HG02840 (cell line): ENCODE results near the gene TSR3.

Source experiments
- ATAC-seq: cut with Tn5 transposase; IDR thresholded peaks from one replicate; pipeline ENCODE4 v1.9.1; 2021; ENCODE audit warnings: mild to moderate bottlenecking, moderate library complexity, moderate number of reproducible peaks; ENCODE audit not compliant: unreplicated experiment, low FRiP score

TSR3 gene

DNA sequence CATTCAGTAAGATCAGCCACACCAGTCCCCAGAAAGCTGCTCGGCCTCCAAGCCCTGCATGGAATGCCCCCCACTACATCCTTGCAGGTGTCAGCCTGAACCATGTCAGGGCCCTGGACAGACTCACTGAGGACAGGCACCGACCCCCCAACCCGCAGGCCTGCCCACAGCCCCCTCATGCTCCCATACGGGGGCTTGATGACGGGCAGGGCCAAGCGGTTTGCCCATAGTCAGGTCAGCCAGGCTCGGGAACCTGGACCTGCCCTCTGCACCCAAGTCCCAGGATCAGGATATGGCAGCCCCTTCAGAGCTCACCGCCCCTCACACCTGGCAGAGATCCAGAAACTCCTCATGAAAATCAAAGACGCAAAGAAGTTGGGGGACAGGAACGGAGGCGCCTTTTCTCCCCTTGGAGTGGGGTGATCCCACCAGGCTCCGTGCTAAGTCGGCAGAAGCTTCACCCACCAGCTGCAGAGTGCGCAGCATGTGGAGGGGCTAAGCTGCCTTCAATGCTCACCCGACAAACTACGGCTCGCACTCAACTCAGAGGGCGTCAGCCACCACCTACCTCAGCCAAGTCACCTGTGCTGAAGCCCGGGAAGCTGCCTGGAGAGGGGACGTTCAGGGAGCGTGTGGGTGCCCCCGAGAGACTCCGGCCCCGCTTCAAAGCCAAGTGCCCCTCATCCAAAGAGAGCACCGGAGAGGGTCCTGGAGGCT, 26.6 kb upstream of the TSR3 start:
- ATAC-seq, result no peak

DNA sequence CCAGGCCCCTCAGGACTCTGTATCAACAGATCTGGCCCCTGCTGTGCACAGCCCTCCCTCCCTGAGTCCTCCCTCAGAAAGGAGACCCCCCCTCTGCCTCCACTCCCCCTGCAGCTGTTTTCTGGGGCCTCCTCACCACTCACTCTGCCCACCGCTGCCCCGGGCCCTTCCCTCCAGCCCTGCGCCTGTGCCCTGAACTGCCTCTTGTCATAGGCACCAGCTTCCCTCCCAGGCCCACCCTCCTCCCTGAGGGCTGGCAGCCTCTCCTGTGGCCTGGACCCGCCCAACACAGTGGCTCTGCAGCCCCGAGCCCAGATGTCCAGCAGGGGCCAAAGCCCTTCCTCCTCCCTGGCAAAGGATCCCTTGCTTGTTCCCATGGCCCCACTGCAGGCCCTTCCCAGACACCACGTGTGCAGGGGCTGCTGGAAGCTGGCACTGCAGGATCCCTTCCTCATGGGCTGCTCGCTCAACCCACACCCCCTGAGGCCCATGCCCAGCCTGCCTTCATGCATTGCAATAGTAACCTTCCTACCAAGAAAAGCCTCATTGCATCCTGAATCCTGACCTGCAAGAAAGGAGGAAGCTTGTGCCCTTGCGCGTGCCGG, 25.8 kb upstream of the TSR3 start:
- ATAC-seq, result no peak

DNA sequence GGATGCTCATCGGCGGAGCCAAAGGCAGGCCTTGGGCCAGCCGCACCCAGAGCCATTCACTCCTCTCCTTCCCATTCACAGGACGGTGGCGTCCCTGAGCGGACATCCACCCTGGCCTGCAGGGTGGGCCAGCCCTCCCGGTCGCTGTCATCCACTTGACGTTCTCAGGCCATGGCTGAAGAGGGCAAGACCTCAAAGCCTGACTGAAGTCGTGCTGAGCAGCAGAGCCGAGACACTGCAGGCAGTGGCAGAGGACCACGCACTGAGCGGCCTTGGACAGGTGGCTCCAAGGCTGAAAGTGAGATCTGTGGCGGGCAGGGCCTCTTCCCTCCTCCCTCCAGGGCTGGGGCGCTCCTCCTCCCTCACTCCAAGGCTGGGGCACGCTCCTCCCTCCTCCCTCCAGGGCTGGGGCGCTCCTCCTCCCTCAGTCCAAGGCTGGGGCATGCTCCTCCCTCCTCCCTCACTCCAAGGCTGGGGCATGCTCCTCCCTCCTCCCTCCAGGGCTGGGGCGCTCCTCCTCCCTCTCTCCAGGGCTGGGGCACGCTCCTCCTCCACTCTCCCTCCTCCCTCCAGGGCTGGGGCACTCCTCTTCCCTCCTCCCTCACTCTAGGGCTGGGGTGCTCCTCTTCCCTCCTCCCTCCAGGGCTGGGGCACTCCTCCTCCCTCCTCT, 24.2 kb upstream of the TSR3 start:
- no peak for ATAC-seq

DNA sequence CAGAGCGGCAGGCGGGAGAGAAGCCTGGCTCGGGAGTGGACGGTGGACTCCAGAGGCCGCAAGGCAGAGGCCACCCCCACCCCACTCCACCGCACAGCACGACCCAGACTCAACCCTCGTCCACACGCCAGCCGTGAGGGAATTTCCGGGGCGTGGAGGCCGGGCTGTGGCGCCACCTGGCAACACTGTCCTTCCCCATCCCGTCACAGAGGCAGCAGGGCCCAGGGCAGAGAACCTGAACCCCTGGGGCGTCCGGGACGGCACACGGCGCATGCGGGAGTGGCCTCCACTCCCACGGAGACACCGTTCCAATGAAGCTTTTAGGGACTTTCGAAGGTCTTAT, 23.6 kb upstream of the TSR3 start:
- no peak for ATAC-seq

DNA sequence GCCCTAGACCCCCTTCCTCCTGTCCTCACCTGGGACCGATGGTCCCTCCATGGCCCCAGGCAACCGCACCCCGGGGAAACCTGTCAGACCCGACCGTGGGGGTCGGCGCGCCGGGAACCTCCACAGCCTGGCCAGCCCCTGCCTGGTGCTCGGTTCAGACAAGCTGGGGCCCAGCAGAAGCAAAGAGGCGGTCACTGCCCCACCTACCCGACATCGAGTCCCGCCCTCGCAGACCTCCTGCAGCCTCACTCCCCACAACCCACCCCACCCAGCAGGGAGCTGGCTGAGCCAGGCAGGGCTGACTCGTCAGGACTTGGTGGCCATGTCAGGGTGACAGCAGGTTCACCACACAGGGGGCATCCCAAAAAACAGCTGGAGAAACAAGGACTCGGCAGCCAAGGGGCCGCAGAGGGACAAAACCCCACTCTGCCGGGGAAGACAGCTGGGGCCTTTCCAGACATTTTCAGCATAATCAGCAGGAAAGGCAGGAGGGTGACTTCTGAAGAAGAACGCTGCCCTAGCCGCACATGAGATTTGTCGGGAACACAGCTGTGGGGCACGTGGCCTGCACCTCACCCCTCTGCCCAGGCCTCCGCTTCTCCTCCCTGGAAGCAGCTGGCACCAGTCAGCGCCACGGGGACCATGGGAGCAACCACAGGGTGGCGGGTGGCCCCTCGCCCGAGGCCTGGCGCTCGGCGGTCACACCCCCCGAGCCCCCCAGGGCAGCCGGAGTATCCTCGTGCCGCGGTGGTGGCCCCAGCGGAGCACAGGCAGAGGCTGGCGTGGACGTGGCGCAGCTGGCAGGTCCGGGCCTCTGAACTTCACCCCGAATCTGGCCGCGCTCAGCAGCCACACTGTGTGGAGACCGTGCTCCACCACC, 23.0 kb upstream of the TSR3 start:
- ATAC-seq, result no peak

DNA sequence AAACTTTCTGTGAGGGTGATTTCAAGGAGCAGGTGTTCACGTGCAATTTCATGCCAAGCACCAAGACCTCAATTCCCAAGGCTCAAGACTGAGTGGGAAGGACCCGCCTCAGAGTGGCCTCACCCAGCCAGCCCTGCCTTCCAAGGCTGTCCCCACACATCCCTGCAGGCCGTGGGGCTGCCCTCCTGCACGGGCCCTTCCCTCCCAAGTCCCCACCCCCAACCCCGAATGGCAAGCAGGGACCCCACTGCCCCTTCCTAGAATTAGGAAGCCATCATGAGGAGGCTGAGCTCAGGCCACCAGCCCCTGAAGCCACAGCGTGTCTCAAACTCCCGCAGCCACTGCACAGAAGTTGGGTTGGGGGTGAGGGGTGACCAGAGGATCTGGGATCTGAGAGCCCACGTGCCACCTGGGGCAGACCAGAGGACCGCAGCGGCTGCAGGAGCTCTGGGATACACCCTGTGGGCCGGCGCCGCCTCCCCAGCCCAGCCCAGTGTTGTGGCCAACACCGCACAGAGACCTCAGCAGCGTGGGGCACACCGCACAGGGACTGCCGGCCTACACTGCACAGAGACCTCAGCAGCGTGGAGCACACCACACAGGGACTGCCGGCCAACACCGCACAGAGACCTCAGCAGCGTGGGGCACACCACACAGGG, 20.7 kb upstream of the TSR3 start:
- ATAC-seq, result no peak

DNA sequence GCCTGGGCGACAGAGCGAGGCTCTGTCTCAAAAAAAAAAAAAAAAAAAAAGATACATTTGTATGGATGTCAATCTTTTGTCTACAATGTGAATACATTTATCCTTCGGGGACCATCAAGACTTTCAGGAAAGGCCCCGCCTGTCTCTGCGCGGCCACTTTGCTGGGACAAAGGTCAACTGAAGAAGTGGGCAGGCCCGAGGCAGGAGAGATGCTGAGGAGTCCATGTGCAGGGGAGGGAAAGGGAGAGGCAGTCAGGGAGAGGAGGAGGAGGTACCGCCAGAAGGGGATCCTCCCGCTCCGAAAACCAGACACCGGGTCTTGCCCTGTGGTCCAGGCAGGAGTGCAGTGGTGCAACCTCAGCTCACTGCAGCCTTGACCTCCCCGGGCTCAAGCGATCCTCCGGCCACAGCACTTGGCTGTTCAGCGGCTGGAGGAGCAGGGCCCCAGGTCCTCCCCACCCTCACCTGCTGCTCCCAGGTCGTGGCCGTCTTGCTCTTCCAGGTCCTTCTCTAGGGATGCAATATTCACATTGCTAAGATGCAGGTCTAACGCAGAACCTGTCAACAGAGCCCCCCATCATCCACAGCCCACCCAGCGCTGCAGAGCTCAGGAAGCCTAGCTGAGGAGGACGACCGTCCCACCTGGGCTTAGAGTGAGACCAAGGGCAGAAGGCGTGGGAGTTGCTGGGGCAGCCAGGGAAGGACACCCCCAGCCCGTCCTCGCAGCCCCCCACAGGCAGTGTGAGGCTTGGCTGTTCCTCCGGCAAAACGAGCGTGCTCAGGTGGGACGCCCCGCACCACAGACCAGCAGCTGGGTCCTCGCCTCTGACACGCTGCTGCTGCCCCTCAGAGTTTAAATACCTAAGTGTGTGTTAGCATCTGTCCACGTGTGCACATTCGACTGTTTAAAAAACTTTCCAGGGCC, 19.6 kb upstream of the TSR3 start:
- ATAC-seq, result no peak

DNA sequence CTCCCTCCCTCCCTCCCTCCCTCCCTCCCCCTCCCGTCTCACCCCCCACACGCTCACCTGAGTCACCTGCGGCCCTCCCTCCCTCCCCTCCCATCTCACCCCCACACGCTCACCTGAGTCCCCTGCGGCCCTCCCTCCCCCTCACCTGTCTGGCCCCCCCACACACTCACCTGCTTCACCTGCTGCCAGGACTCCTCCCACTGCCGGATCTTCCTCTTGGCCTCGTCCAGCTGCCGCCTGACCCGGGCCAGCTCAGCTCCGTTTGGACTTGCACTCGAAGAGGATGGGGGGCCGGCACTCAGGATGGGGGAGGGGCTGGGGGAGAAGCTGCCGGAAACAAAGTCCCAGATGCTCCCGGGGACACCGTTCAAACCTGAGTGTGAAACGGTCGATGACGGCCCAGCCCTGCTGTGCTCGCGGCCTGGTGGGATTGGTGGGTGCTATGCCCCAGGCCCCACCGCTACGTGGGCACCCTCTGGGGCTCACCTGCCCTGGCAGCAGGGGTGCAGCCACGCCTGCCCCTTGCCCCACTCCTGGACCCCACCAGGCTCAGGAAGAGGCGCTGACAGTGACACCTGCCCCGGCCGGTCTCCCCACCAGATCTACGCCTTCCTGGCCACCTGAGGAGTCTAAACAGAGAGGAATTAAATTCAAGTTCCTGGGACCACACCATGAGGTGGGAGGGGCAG, 16.0 kb upstream of the TSR3 start:
- ATAC-seq, result no peak

DNA sequence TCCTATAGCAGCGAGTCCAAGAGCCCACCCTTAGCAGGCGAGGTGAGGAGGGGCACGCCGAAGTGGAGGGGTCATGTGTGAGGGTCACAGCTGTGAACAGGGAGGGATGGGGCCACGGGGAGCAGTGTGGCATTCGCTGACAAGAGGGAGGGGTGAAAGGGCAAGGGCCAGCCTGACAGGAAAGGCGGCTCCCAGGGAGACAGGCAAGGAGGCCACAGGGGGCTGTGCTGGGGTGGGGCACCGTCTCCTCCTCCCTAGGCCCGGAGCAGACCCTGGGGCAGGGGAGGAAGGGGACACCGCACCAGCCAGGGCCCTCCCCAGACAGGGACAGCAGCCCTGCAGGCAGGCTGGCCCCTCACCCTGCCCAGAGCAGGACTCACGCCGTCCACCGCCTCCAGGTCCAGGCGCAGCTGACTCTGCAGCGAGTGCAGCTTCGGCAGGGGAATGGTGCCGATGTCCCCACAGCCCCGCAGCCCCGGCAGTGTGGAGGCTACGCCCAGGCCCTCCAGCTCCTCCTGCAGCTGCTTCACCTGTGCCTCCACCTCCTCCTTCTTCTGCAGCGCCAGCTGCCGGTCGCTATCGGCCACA, 15.1 kb upstream of the TSR3 start:
- ATAC-seq, result no peak

DNA sequence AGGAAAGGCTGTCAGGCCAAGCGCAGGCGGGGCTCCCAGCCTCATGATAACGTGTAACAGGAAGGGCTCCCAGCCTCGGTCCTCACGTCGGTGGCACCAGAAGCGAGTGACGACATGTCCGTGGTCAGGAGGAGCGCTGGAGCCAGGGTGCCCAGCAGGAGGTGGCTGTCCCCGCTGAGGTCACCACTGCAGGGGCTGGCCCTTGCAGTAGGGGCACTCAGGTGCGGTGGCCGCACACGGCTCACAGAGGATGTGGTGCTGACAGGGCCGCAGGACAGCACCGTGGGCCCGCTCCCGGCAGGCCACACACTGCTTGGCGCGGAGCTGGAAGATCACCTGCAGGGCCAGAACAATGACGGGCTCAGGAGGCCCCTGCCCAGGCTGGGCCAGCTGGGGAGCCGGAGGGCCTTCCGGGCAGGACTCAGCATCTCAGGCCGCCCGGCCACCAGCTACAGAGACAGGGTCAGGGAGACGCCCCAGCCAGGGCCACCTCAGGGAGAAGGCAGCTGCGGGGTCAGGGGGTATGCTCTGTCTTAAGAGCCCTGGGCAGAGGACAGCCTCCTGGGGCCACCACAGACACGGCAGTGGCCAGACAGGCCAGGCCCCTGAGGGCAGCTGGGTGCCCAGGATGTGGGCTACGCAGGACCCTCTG, 14.5 kb upstream of the TSR3 start:
- ATAC-seq, result no peak

DNA sequence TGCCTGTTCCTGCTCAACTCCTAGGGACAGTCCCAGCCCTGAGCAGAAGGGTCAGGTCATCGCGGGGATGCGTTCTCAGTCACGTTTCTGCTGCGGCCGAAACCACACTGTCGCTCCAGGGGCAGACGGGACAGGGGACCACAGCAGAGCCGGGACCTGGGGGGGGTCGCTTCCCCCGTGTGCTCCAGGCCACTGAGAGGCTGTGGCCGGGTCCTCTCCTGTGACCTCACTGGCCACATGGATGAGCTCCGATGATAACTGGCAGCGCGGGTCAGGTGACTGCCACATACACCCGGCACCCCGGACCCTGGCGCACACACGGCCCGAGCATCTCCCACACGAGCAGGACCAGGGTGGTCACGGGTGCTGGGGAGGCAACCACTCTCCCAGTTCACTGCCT, 12.8 kb upstream of the TSR3 start:
- no peak for ATAC-seq

DNA sequence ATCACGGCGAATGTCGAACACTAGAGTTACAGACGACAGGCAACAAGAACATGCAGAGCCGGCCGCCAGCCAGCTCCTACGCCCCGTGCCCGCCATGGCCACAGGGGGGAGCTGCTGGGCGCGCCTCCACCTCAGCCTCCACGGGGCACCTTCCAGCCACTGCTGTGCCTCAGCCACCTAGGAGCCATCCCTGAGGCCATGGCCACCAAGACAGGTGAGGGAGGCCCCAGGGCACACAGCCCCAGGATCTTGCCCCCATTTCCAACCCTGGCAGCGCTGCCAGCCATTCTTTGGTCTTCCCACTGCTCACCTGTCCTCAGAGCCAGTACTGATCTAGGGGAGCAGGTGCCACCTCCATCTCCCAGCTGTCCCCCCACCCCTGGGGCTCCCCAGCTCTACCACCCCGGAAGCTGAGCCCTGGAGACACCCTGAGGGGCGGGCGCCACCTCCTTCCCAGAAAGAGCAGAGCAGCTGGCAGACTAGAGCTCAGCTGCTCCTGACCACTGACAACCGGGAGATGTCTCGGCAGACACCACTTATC, 11.9 kb upstream of the TSR3 start:
- no peak for ATAC-seq

DNA sequence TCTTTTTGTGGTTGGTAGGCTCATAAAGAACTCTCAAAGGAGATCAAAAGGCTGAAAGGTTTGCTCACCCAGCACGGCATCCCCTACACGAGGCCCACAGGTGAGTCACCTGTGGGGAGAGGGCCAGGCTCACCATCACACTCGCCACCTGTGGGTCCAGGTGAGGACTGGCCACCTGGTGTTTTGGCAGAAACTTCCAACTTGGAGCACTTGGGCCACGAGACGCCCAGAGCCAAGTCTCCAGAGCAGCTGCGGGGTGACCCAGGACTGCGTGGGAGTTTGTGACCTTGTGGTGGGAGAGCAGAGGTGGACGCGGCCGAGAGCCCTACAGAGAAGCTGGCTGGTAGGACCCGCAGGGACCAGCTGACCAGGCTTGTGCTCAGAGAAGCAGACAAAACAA, 11.1 kb upstream of the TSR3 start:
- ATAC-seq, result no peak

DNA sequence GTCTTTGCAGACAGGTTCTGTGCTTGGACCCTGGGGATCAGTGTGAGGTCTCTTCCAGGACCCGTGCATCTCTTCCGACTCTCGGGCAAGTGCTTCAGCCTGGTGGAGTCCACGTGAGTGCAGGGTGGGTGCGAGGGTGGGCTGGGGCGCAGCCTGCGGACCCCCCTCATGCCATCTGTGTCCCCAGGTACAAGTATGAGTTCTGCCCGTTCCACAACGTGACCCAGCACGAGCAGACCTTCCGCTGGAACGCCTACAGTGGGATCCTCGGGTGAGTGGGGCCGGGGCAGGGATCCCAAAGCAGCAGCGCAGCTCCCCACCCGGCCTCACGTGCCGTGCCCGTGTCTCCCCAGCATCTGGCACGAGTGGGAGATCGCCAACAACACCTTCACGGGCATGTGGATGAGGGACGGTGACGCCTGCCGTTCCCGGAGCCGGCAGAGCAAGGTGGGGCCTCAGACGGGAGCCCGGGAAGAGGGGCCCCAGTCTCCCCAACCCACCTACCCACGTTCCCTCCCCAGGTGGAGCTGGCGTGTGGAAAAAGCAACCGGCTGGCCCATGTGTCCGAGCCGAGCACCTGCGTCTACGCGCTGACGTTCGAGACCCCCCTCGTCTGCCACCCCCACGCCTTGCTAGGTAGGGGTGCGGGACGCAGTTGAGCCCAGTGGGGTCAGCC, 10.1 kb upstream of the TSR3 start:
- no peak for ATAC-seq

DNA sequence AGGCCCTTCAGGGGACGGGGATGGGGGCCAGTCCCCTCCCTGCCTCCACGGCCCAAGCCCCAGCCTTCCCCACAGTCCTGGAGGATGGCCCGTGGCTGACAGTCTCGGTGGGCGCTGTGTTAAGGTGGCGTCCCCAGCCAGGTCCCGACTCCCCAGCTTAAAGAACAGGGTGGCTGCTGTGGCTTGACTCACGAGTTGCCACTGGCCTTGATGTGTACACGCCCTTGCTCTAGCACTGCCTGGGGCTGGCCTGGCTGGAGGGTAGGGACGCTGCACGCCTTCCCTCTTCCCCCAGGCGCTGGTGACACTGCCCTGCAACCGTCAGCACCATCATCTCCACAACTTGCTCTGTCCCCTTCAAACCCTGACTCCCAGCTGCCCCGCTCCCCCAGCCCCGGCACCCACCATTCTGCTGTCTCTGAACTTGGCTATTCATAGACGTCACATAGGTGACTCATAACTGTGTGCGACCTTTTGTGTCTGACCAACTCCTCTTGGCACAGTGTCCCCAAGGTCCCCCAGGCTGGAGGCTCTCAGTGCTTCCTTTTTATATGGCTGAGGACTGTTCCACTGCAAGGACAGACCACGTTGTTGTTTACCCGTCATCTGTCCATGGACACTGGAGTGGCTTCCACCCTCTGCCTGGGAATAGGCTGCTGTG, 6.4 kb upstream of the TSR3 start:
- no peak for ATAC-seq

DNA sequence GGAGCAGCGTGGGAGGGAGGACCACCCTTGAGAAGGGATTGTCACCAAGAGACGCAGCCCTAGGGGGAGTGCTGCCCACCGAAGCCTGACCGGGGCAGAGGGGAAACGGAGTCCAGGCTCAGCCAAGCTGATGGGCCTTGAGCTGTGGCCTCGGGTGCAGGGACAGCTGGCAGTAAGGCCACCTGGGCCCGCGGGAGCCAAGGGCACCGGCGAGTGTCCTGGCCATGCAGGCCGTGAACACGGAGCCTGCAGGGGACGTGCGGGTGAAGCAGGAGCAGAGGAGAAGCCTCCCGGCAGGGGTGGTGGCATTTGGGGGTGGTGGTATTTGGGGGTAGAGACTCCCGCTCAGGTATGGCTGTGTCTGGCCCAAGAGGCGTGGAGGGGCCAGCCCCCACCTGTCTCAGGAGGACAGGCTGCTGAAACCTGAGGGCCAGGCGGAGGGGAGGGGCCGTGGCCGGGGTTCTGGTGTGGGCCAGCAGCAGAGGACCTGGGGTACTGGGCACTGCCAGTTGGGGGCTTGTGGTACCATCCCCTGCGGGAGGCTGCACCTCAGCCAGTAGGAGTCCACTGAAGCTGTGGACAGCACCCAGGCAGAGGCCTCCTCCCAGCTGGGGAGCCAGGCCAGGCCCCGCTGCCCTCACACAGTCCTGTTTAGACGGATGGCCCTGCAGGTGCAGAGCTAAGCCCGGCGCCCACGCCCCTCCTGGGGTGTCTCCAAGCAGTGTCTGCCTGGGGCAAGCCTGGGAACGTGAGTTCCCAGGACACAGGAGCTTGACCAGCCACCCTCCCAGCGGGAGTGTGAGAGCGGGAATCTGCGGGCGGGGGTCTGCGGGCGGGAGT, 4.6 kb upstream of the TSR3 start:
- ATAC-seq, result no peak
